Right renal cortex interstitium (tissue), 3 donors: ENCODE data around the gene VPS13D. TPM values are rescaled to one million over a fixed set of nuclear protein-coding genes. Genes with fewer than 3 reads are reported as not detected.
"Not testable (repeated sequence)": the region's sequence is repeated elsewhere in the genome, so short reads cannot be mapped to it uniquely, and the experiment has no call there.

Source experiments
- DNase-seq, 3 donors: peaks; one replicate each; pipeline ENCODE4 v3.0.0-alpha.2; 2013; ENCODE audit warnings: low read depth in 3 of 3, low spot score in 2 of 3
- polyA plus RNA-seq, 3 donors: library from polyadenylated mRNA; unstranded; fragments of 120-200 nt; gene quantifications; one replicate each; pipeline ENCODE4 v1.2.1, GENCODE V29; 2013; ENCODE audit not compliant: insufficient read length in 3 of 3

VPS13D gene
- polyA plus RNA-seq, 3 donors: 26.4 to 27.2 (median 26.5) TPM

DNA sequence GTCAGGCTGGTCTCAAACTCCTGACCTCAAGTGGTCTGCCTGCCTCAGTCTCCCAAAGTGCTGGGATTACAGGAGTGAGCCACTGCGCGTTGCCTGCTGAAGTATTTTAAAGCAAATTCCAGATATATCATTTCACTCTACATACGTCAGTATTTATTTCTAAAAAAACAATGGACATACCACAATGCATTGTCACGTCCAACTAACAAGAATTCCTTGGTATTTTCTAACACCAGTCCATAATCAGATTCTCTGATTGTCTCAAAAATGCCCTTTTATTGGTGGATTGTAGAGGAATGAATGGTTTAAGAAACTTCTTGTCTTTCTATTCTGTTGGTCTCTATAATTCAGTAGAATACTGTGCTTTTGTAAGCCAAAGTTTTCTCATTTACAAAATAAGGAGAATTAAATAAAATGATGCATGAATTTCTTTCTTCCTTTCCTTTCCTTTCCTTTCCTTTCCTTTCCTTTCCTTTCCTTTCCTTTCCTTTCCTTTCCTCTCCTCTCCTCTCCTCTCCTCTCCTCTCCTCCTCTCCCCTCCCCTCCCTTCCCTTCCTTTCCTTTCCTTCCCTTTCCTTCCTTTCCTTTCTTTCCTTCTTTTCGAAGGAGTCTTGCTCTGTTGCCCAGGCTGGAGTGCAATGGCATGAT is 55.8 kb downstream of the VPS13D start:
- DNase-seq: no peak

DNA sequence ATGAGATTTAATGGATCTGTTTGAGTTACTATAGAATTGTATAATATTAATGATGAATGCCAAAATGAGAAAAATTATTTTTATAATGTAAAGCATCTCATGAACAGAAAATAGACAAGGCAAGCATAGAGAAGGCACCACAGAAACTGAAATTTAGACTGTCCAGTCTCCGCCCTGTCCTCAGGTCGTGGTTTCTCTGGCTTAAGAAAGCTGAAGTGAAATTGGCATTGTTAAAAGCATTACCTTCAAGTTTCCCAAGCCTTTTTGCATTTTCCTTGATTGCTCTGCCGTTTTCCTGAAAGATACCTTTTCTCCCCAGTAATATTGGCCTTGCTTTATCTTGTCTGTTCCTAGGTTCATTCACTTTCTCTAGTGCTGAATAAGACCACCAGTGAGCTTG is 58.0 kb downstream of the VPS13D start:
- DNase-seq: no peak

GRCh38 chr1:12290828-12291227 is 61.0 kb downstream of the VPS13D start:
- no peak for DNase-seq

- no peak for DNase-seq
Observed at GRCh38 chr1:12293416-12293815, 63.6 kb downstream of the VPS13D start.

DNA sequence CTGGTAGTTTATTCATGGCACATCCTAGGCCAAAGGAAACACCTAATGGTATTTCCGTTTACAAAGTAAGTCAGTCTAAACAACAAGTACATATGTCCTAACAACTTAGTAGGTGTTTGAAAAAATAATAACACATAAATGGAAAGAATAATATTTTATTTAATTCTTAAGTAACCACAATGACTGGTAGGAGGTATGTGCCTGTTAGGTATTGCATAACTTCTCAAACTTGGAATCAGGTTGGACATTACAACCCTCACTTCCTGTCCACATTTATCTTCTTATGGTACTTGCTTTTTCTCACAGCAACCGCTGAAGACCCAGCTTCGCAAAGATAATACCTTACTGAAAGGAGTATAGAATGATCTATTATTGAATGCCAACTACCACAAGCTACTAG is 64.2 kb downstream of the VPS13D start:
- DNase-seq: no peak

- DNase-seq: no peak
Observed at GRCh38 chr1:12296016-12296415, 66.2 kb downstream of the VPS13D start.

GRCh38 chr1:12296623-12297022 is 66.8 kb downstream of the VPS13D start:
- no peak for DNase-seq

DNA sequence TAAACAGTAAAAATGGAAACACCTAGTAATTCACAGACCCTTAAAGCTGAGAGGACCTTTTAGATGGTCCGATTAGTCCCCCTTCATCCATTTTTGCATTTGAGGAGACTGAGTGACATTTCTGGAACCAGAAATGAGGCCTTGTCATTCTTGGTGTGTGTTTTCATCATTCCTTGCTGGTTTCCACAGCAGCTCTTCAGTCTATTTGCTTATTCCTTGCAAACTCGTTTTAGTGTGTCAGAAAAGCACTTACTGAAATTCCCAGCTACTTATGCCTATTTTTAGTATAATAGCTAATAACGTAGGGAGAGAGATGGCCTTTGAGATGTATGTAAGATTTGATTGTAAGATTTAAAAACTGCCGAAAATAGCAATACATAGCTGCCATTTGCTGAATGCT is 70.9 kb downstream of the VPS13D start:
- no peak for DNase-seq

GRCh38 chr1:12301518-12302237 is 71.8 kb downstream of the VPS13D start:
- DNase-seq: no peak

DNA sequence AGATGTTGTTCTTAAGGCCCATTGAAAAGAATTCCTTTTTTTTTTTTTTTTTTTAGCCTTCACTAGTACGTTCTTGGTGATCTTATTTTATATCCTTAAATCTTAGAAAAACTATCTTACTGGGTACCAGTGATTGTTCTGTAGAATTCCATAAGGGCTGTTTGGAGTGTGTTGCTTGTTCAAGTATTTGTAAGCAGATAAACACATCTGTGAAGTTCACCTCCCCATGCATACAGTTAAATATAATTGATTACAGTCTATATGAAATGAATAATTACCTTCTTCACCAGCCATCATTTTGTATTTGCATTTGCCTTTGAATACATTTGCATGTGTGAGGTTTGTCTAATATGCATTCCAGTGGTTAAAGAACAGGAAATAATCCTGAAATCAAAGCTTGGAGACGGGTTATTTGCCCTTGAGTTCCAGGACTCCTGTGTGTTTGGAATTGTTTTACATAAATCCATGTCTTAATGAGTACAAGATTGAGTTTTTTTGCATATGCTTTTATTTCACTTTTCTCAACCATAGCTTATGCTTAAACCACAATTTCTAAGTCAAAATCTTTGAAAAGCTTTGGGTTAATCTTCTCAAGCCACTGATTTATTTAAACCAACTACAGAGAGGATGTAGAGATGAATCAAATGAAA is 73.1 kb downstream of the VPS13D start:
- DNase-seq: no peak

- no peak for DNase-seq
Observed at GRCh38 chr1:12305377-12305776, 75.5 kb downstream of the VPS13D start.

GRCh38 chr1:12309783-12310742 is 80.2 kb downstream of the VPS13D start:
- no peak for DNase-seq

DNA sequence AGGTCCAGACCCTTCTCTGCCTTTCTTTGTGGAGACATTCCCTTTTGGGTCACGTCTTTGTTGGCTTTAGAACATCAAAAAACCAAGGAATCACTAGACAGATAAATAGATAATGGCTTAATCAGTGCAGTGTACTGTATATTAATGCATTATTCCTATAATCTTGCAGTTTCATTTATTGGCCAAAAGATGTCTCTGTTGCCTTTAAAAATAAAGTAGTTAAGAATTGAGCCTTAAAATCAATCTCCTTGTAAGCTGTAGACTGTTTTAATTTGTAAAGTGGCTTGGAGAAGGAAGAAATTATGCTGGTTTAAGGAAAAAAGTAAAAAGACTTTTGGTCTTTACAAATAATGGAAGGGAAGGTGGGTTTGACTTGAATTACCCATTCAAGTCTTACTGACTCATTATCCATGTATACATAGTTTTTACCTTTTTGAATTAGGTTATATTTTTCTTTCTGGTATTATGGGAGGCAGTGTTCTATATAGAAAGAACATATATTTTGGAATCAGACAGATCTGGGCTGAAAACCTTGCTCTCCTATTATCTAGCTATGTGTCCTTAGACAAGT is 84.6 kb downstream of the VPS13D start:
- no peak for DNase-seq

- DNase-seq: no peak
Observed at GRCh38 chr1:12315146-12315545, 85.3 kb downstream of the VPS13D start.

DNA sequence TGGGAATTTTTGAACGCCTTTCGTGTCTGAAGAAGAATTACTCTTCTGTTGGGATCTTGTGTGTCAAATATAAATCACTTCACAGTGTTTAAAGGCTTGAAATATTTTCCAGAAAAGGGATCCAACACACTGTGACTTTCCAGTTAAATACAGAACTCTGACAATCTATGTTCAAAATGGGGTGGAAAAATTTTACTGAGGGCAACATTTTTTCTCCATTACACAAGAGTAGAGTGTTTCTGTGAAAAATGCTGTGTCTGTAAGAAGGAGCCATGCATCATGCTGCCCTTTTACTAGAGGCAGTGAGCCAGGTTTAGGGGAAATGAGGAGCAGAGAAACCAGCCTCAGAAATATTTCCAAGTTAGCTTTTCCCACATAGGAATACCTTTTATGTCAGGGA is 86.5 kb downstream of the VPS13D start:
- no peak for DNase-seq

GRCh38 chr1:12320486-12320885 is 90.7 kb downstream of the VPS13D start:
- DNase-seq: no peak

- DNase-seq: no peak
Observed at GRCh38 chr1:12324423-12324822, 94.6 kb downstream of the VPS13D start.

DNA sequence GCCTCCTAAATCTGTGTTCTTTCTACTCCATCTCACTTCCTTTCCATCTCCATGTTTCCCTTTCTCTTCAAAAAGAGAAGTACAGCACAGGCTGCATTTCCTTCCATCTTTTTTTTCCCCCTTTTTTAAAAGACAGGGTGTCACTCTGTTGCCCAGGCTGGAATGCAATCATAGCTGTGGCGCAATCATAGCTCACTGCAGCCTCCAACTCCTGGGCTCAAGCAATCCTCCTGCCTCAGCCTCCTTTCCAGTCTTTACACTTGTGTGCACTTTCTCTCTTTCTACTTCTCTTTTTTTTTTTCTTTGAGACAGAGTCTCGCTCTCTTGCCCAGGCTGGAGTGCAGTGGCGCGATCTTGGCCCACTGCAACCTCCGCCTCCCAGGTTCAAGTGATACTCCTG is 95.1 kb downstream of the VPS13D start:
- not testable (repeated sequence) for DNase-seq

DNA sequence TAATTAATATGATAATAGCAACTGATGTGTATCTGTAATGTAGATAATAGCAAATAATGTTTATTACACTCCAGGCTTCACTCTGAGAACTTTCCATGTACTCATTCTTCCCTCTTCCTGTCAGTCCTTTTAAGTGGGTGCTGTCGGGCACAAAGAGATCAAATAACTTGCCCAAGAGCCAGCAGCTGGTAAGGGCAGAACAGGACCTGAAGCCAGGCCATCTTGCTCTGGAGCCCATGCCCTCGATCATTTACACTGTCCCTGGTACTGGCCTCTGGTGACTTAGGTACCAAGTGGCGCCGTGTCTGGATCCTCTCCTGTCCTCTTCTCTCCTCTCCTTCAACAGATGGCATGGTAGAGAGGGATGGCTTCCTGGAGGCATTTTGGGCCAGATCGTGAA is 97.2 kb downstream of the VPS13D start:
- no peak for DNase-seq

GRCh38 chr1:12327566-12327965 is 97.7 kb downstream of the VPS13D start:
- no peak for DNase-seq
